NK-92 (cell line): ENCODE data around the gene ZNF891.

ENCODE experiments used
- DNase-seq: peaks from one replicate; lab custom pipeline; 2025; ENCODE audit not compliant: unreplicated experiment; lab: John Stamatoyannopoulos, UW

Gene ZNF891

GRCh38 chr12:133063556-133063955, 66.5 kb downstream of the ZNF891 start:
- DNase-seq = no peak

- DNase-seq = no peak
Measured at GRCh38 chr12:133061954-133062353, 68.1 kb downstream of the ZNF891 start.

GRCh38 chr12:133058203-133059113, 71.6 kb downstream of the ZNF891 start:
- DNase-seq = no peak

GRCh38 chr12:133057446-133057845, 72.6 kb downstream of the ZNF891 start:
- DNase-seq = no peak
